Karpas-422 (cell line): ENCODE results near the gene PKN1. TPM values are rescaled to one million over a fixed set of nuclear protein-coding genes. Genes with fewer than 3 reads are reported as not detected.

Experiments
- DNase-seq: peaks from one replicate; pipeline ENCODE4 v3.0.0-alpha.2; 2015
- H2AFZ ChIP-seq: fragments of 200-600 bp; sonication (generic); 2 replicates; pipeline ENCODE4 v1.6.1; 2014; ENCODE audit warnings: antibody characterized with exemption, low read length, mixed read lengths
- H3K27ac ChIP-seq: fragments of 200-600 bp; sonication (generic); 2 replicates; pipeline ENCODE4 v1.5.1; 2014; ENCODE audit warnings: mild to moderate bottlenecking, low read length, moderate library complexity
- H3K27me3 ChIP-seq: fragments of 200-600 bp; sonication (generic); 2 replicates; pipeline ENCODE4 v1.6.1; 2014; ENCODE audit warnings: low read length, mixed read lengths
- H3K36me3 ChIP-seq: fragments of 200-600 bp; sonication (generic); 2 replicates; pipeline ENCODE4 v1.6.1; 2014; ENCODE audit warnings: low read length, mixed read lengths; ENCODE audit not compliant: insufficient read depth
- H3K4me1 ChIP-seq: fragments of 200-600 bp; sonication (generic); 2 replicates; pipeline ENCODE4 v1.6.1; 2014; ENCODE audit warnings: mild to moderate bottlenecking, low read length, mixed read lengths
- H3K4me2 ChIP-seq: fragments of 200-600 bp; sonication (generic); 2 replicates; pipeline ENCODE4 v1.6.1; 2014; ENCODE audit warnings: low read length, low read depth, mild to moderate bottlenecking; ENCODE audit not compliant: poor library complexity, severe bottlenecking
- H3K4me3 ChIP-seq: fragments of 200-600 bp; sonication (generic); 2 replicates; pipeline ENCODE4 v1.5.1; 2014; ENCODE audit warnings: mild to moderate bottlenecking, antibody characterized with exemption, low read length, mixed read lengths
- H3K79me2 ChIP-seq: fragments of 200-600 bp; sonication (generic); 2 replicates; pipeline ENCODE4 v1.6.1; 2014; ENCODE audit warnings: mild to moderate bottlenecking, low read length, mixed read lengths
- H3K9ac ChIP-seq: fragments of 200-600 bp; sonication (generic); 2 replicates; pipeline ENCODE4 v1.6.0; 2014; ENCODE audit warnings: low read length
- H3K9me2 ChIP-seq: fragments of 200-600 bp; sonication (generic), shearing (Covaris generic); replicated peaks from 2 replicates; pipeline ENCODE4 v1.6.0; 2014; ENCODE audit warnings: mild to moderate bottlenecking, low read length, moderate library complexity; ENCODE audit not compliant: insufficient read depth
- H3K9me3 ChIP-seq: fragments of 300-700, 200-600 bp; sonication (generic); 2 replicates; pipeline ENCODE4 v1.6.1; 2014; ENCODE audit warnings: low read length, mixed read lengths
- H4K20me1 ChIP-seq: fragments of 200-600 bp; sonication (generic); 2 replicates; pipeline ENCODE4 v1.6.1; 2014; ENCODE audit warnings: mild to moderate bottlenecking, antibody characterized with exemption, low read length, low read depth; ENCODE audit not compliant: insufficient read depth
- total RNA-seq: library from RNA; depleted of rRNA; stranded (reverse); fragments of >200 nt; shearing (Covaris generic); gene quantifications from 2 replicates; pipeline ENCODE4 v1.2.3, GENCODE V29; 2014; ENCODE audit warnings: low replicate concordance

The PKN1 gene
- total RNA-seq, 1 experiment from 2014 or later: 66.3 TPM

DNA sequence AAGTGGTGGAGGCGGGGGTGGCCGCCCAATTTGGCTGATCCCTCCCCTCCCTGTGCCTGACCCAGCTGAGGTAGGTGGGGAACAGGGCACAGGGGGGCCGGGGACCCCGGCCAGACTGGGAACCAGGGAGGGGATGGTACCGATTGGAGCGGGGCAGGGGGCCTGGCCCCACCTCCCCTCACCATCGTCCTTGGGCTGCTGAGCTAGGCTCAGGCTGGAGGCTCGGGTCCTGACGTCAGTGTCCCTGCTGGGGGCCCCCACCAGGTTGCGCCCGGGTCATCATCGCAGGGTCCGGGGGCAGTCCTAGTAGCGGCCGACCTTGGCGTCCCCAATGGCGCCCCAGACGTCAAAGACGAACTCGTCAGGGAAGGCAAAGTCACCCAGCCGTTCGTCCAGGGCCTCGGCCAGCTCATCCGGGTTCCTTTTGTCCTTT, 45.0 kb downstream of the PKN1 start:
- Histone ChIP-seq H3K27ac (no peak overlapping the region), H3K36me3 (no peaks in the 10 kb centered on the region), H3K4me3 (no peak overlapping the region), H3K9ac (no peak overlapping the region), H3K9me2 (no peaks in the 10 kb centered on the region), H2AFZ (no peak overlapping the region), H3K9me3 (no peaks in the 10 kb centered on the region), H3K4me1 (peaks cover 22% of the 10 kb centered on the region), H3K79me2 (no peaks in the 10 kb centered on the region), H4K20me1 (0 out of 2 replicates have a peak, but pooled peaks cover 5% of the 10 kb centered on the region), H3K4me2 (no peak overlapping the region), H3K27me3 (no peaks in the 10 kb centered on the region)
- no peak for DNase-seq

DNA sequence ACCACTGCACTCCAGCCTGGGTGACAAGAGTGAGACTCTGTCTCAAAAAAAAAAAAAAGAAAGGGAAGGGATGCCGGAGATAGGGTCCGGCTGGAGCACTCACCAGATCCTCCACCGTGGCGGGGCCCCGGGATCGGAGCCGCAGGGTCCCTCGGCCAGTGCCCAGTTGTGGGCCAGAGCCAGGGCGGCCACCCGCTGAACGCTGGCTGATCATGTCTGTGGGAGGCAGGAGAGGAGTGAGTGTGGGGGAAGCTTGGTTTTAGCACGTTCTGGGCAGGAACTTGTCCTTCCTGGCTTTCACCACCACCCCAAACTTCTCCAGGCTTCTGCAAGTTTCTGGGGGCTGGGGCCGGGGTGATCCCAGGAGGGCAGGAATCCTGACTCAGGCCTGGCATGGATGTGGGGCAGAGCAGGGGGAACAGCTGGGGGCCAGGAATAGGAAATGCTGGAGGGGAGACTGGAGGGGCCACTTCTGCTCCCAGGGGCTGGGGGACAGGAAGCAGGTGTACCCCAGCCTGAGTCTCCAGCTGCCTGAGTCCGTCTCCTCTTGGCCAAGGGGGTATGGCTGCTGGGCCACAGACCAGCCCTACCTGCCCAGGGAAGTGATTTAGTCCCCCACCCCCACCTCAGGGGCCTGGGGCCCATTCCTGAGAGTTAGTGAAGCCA, 46.3 kb downstream of the PKN1 start:
- Histone ChIP-seq H3K36me3 (no peaks in the 10 kb centered on the region), H3K27me3 (no peaks in the 10 kb centered on the region), H3K9ac (no peak overlapping the region), H4K20me1 (0 out of 2 replicates have a peak, but pooled peaks cover 5% of the 10 kb centered on the region), H3K4me2 (no peak overlapping the region), H3K9me2 (no peaks in the 10 kb centered on the region), H3K4me1 (peaks cover 22% of the 10 kb centered on the region), H3K79me2 (no peaks in the 10 kb centered on the region), H3K9me3 (no peaks in the 10 kb centered on the region), H3K4me3 (no peak overlapping the region), H2AFZ (no peak overlapping the region), H3K27ac (no peak overlapping the region)
- no peak for DNase-seq

DNA sequence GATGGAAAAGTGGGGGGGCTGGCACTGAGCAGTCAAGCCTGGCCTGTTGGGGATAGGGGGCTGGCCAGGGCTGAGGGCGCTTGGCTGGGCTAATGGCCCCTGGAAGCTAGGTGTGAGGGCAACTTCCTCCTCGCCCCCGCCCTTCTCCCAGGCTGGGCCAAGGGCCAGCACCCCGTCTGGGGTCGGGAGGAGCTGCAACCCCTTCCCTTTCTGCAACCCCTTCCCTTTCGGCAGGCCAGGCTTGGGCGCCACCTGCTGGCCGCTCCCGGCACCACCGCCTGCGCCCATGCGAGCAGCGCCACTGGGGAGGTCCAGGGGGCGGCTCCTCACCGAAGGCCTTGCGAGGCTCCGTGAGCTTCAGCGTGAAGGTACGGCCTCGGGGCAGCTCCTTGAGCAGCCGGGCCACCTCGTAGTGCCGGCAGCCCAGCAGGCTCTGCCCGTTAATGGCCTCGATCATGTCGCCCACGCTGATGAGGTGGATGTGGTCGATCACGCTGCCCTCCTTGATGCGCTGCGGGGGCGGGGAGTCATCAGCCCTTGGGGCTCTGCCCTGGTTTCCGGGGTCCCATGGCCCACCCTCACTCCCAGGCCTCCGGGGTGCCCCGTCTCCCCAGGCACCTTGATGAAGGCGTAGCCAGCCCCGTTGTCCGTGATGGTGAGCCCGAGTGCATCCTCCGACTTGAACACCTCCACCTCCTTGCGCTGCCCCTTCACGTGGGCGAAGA, 47.0 kb downstream of the PKN1 start:
- H3K4me2 ChIP-seq: peak overlapping the region; percentile 67
- peak; percentile 87 for DNase-seq

DNA sequence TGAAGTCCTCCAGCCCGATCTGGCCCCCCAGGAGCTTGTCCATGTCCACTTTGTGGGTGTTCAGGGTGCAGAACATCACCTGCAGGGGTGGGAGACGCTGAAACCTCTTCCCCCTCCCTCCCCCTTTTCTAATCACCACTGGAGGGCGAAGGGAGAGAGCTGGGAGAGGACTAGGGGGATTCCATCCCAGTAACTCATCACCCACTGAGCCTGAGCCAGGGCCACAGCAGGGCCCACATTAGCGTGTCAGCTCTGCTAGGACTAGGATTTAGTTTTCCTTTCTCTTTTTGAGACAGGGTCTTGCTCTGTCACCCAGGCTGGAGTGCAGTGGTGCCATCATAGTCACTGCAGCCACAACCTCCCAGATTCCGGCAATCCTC, 47.6 kb downstream of the PKN1 start:
- Histone ChIP-seq H3K27me3 (no peaks in the 10 kb centered on the region), H3K9ac (peak overlapping the region; percentile 61; the same call in 1 of the 2 replicates), H3K9me3 (no peaks in the 10 kb centered on the region), H3K4me1 (peaks cover 20% of the 10 kb centered on the region), H3K9me2 (no peaks in the 10 kb centered on the region), H3K27ac (no peak overlapping the region), H3K4me3 (no peak overlapping the region; the same call in 1 of the 2 replicates), H3K79me2 (no peaks in the 10 kb centered on the region), H3K4me2 (peak overlapping the region; percentile 67), H4K20me1 (0 out of 2 replicates have a peak, but pooled peaks cover 2% of the 10 kb centered on the region), H2AFZ (peak overlapping the region; percentile 87; the same call in 1 of the 2 replicates), H3K36me3 (no peaks in the 10 kb centered on the region)
- DNase-seq: no peak

More for the DNA sequence above, 47.0 kb downstream of the PKN1 start:
- Histone ChIP-seq H3K9ac (peak overlapping the region; percentile 61), H3K36me3 (no peaks in the 10 kb centered on the region), H2AFZ (peak overlapping the region; percentile 87; the same call in 1 of the 2 replicates), H3K4me1 (peaks cover 22% of the 10 kb centered on the region), H4K20me1 (0 out of 2 replicates have a peak, but pooled peaks cover 5% of the 10 kb centered on the region), H3K4me3 (peak overlapping the region; percentile 56; the same call in 1 of the 2 replicates), H3K9me2 (no peaks in the 10 kb centered on the region), H3K27me3 (no peaks in the 10 kb centered on the region), H3K79me2 (no peaks in the 10 kb centered on the region), H3K9me3 (no peaks in the 10 kb centered on the region), H3K27ac (no peak overlapping the region)

DNA sequence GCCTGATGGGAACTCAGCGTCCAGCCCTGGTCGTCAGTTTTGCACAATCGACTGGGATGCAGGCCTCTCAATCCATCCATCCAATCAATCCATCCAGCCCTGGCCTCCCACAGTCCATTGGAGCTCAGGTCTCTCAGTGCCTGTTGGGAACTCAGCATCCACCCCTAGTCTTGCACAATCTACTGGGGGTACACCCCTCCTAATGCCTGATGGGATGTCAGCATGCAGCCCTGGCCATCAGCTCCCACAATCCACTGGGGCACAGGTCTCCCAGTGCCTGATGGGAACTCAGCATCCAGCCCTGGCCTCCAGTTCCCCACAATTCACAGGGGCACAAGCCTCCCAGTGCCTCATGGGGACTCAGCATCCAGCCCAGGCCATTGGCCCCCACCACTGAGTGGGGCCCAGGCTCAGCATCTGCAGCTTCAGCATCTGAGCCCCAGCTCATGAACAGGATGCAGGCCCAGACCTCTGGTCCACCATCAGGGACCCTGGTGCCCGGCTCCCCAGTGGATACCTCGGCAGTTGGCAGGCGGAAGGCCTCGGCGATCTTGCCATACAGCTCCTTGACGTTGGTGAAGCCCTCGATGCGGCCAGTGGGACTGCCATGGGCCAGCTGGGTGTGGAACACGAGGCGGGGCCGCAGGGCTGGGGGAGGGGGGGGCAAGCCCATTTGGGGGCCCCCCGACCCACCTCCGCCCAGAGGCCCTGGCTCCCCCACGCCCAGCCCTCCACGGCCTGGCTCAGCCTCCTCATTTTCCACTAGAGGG, 49.3 kb downstream of the PKN1 start:
- peaks cover 8% of the 10 kb centered on the region for H3K4me1 ChIP-seq
- H3K4me3 ChIP-seq: no peak overlapping the region
- no peak overlapping the region for H3K4me2 ChIP-seq
- DNase-seq: peak; percentile 64
- no peaks in the 10 kb centered on the region for H4K20me1 ChIP-seq
- no peak overlapping the region for H3K9ac ChIP-seq
- no peaks in the 10 kb centered on the region for H3K36me3 ChIP-seq
- H3K9me2 ChIP-seq: no peaks in the 10 kb centered on the region
- no peaks in the 10 kb centered on the region for H3K79me2 ChIP-seq
- no peaks in the 10 kb centered on the region for H3K27me3 ChIP-seq
- no peaks in the 10 kb centered on the region for H3K9me3 ChIP-seq
- H2AFZ ChIP-seq: no peak overlapping the region
- H3K27ac ChIP-seq: no peak overlapping the region

DNA sequence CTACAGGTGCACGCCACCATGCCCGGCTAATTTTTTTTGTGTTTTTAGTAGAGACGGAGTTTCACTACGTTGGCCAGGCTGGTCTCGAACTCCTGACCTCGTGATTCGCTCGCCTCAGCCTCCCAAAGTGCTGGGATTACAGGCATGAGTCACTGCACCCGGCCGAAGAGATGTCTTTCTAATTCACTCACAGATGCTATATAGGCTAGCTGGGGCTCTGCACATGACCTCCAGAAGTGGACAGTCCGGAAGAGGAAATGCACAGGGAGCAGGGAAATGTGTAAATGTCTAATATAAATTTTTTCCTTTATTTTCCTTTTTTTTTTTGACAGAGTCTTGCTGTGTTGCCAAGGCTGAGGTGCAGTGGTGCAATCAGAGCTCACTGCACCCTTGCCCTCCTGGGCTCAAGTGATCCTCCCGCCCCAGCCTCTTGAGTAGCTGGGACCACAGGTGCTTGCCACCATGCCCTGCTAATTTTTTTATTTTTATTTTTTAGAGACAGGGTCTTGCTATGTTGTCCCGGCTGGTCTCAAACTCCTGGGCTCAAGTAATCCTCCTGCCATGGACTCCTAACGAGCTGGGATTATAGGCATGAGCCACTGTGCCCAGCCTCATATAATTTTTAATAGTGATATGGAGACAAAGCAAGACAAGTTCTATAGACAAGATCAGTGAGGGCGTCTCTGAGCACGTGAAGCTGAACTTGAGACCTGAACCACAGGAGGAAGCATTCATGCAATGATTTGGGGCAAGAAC, 54.4 kb downstream of the PKN1 start:
- Histone ChIP-seq H3K4me2 (no peak overlapping the region), H3K36me3 (no peaks in the 10 kb centered on the region), H3K27ac (no peak overlapping the region), H2AFZ (no peak overlapping the region), H3K79me2 (no peaks in the 10 kb centered on the region), H4K20me1 (no peaks in the 10 kb centered on the region), H3K4me3 (no peak overlapping the region), H3K9me2 (no peaks in the 10 kb centered on the region), H3K9ac (no peak overlapping the region), H3K27me3 (no peaks in the 10 kb centered on the region), H3K4me1 (no peaks in the 10 kb centered on the region), H3K9me3 (no peaks in the 10 kb centered on the region)
- no peak for DNase-seq

DNA sequence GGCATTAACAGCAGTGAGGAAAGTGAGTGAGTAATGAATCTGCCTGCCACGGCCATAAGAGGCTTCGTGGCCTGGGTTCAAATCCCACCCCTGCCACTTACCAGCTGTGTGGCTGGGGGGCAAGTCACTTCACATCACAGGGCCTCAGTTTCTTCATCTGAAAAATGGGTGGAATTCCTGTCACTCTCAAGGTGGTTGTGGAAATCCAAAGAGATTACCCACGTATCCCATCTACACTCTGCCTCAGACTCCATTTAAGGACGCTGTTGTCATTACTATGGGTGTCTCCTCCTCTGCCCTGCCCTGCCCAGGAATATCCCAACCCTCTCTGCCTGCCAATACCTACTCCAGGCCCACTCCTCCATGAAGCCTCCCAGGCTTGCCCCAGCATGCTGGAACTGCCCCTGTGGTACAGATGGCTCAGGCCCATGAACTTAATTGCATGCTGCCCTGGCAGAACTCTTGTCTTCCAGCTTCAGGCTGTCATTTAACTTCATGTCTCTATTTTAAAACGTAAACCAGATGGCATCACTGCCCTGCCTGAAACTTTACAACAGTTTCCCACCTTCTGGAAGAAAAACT, 59.7 kb downstream of the PKN1 start:
- Histone ChIP-seq H3K9me3 (no peaks in the 10 kb centered on the region), H4K20me1 (no peaks in the 10 kb centered on the region), H3K27me3 (no peaks in the 10 kb centered on the region), H2AFZ (no peak overlapping the region), H3K36me3 (no peaks in the 10 kb centered on the region), H3K4me1 (peaks cover 4% of the 10 kb centered on the region), H3K27ac (no peak overlapping the region), H3K4me2 (no peak overlapping the region), H3K79me2 (no peaks in the 10 kb centered on the region), H3K4me3 (no peak overlapping the region), H3K9me2 (no peaks in the 10 kb centered on the region), H3K9ac (no peak overlapping the region)
- DNase-seq: peak; percentile 35
